GM12873 (cell line): ENCODE measurements around the gene SDC4.

Experiments
- CTCF ChIP-seq: IDR thresholded peaks from 2 replicates; pipeline ENCODE4 v1.5.1; 2012; ENCODE audit warnings: low read depth, mild to moderate bottlenecking, moderate library complexity, low read length, control low read depth; ENCODE audit not compliant: insufficient read depth; ENCODE audit errors: missing control alignments

The SDC4 gene

DNA sequence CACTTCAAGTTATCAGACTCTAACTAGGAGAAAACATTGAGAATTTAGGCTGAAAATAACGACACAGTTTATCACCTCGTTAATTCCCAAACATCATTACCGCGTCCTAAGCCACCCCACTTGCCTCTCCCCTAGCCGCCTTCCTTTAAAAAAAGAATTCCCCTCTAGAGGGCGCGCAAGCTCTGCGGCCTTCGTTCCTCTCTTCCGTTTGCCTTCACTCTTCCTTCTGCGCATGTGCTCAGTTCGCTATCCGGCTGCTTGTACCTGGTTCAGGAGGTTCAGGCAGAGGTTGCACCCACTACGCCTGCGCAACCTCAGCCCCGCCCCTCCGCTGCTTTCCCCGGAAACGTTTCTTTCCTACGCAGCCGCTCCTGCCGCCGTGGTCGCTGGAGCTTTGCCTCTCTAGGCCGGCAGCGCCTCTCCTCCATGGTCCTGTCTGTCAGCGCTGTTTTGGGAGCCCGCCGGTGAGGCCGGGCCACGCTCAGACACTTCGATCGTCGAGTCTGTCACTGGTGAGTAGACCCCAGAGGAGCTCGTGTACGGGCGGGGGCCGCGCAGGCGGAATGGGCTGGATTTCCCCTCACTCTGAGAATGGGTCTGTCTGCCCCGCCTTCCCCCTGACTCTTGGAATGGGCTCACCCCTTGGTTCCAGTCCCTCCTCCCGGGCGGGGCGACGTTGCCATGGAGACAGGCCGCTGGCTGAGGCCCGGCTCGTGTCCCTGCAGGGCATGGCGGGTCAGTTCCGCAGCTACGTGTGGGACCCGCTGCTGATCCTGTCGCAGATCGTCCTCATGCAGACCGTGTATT is 14.8 kb upstream of the SDC4 start, which contains the start of gene SYS1:
SYS1 (plus strand) TSS at position 353 of the 807 bp plus-strand sequence; CDS start at position 729, 376 bp downstream.
- TF ChIP-seq CTCF, result peak; percentile 85

GRCh38 chr20:45361793-45362192 is 13.6 kb upstream of the SDC4 start:
- no peak for TF ChIP-seq CTCF

- no peak for TF ChIP-seq CTCF
These were observed 11.4 kb upstream of the SDC4 start for GRCh38 chr20:45359406-45360148.

DNA sequence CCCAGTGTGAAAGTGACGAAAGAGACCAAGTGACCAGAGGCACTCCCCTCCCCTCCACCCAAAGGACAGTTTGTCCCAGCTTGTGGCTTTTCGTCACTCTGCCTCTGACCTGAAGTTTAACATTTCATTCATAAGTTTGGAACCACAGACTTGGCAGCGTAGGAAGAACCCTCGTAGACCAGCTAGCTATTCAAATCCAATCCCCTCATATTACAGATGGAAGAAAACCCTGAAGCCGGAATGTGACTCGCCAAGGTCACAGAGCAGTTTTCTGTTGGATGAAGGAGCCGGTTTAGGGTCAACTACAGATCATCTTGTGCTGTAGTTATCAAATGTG is 10.8 kb upstream of the SDC4 start:
- no peak for TF ChIP-seq CTCF

- no peak for TF ChIP-seq CTCF
These were observed 10.3 kb upstream of the SDC4 start for GRCh38 chr20:45358282-45359068.

GRCh38 chr20:45355209-45356084 is 7.2 kb upstream of the SDC4 start:
- no peak for TF ChIP-seq CTCF
